NOMO-1 treated with DMSO at 0.1 percent for 48 hours (cell line): ENCODE results near the gene ABI3.

ENCODE experiments used
- DNase-seq: peaks from one replicate; lab custom pipeline; 2025; ENCODE audit not compliant: unreplicated experiment; lab: John Stamatoyannopoulos, UW

ABI3 gene

DNA sequence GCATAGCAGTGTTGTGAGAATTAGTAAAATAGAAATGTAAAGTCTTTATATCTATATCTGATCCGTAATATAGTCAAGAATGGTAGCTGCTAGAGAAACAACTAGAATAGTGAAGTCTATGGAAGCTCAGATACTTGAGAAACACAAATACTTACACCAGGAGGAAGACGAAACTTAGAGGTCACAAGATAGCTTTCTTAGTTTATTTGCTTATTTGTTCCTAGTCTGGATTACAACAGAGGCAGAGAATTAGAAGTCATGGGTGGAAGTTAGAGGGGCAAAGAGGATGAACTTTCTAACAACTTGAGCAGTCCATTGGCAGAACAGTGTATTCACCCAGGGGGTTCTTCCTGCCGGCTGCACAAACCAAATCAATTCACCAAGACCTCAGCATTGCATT, 14.0 kb upstream of the ABI3 start:
- no peak for DNase-seq

DNA sequence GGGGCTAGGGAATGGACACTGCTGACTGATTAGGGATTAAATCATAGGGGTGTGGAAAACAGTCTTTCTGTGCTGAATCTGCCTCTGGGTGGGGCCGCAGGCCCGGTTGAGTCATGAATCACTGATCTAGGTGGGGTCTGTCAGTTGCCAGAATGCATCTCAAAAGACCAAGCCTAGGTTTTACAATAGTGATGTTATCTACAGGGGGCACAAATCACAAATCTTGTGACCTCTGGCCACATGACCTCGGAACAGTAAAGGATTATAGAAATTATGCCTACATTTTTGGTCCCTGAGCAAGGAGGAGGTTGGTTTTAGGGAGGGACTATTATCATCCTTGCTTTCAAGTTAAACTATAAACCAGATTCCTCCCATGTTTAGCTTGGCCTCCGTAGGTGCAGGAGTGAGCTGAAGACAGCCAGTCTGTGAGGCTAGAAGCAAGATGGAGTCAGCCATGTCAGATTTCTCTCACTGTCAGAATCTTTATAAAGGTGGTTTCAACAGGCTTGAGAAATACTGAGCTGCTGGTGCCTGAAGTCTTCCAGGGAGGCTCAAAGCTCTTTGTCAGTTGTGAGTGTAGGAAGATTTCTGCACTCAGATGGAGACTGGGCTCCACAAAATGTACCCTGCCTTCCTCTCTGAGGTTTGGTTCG, 13.0 kb upstream of the ABI3 start:
- DNase-seq, result no peak

- DNase-seq, result no peak
These were observed 12.3 kb upstream of the ABI3 start for GRCh38 chr17:49198211-49198610.

DNA sequence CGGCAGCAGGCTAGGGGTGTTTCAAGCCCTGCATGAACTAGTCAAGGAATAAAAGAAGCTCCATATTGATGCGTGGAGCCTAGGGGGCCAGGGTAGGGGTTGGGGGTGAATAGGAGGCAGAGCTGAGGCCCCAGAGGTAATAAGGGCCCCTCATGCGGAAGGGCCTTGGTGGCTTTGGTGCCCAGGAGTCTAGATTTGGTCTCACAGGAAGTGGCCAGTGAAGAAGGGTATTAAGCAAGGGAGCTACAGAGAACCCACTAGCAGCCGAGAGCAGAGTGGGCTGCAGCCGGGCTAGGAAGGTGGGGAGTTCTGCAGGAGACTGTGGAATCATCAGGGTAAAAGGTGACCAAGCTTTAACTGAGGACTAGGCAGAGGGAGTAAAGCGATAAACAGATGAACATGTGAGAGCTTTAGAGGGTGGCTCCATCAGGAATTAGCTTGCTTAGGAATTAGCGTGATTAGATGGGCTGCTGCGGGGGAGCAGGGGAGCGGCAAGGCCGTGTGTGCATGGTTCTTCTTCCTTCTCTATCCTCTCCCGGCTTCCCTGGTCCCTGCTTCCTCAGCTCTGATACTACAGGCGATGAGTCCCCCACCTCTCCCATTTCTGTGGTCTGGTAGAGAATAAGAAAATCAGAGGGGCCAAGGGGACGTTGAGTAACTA, 10.0 kb upstream of the ABI3 start:
- DNase-seq, result no peak

GRCh38 chr17:49201481-49201927, 9.0 kb upstream of the ABI3 start:
- no peak for DNase-seq

GRCh38 chr17:49203796-49204195, 6.7 kb upstream of the ABI3 start:
- no peak for DNase-seq

DNA sequence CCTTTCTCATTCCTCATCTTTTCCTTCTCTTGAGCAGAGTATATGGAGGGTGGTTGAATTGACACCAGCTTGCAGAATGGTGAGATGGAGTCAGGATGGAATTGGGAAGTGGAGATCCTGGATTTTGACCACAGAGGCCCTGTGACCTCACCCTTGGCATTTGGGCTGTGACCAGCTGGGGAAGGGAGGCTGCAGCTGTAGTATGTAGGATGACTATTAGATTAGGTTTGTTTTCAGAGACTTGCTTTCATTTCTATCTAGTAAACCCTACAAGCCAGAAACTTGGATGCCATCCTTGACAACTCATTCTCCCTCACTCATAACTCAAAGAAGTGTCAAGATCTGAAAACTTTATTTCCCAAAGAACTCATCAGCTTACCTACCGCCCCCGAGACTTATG, 6.0 kb upstream of the ABI3 start:
- DNase-seq, result no peak

- DNase-seq, result no peak
These were observed 1.4 kb upstream of the ABI3 start for GRCh38 chr17:49209061-49209571.

GRCh38 chr17:49213399-49213798, 2.9 kb downstream of the ABI3 start:
- DNase-seq, result no peak

GRCh38 chr17:49213847-49214246, 3.3 kb downstream of the ABI3 start:
- no peak for DNase-seq

GRCh38 chr17:49214676-49215360, 4.3 kb downstream of the ABI3 start:
- DNase-seq, result no peak

GRCh38 chr17:49216482-49216881, 6.0 kb downstream of the ABI3 start:
- DNase-seq, result no peak

GRCh38 chr17:49216953-49217650, 6.6 kb downstream of the ABI3 start:
- no peak for DNase-seq

DNA sequence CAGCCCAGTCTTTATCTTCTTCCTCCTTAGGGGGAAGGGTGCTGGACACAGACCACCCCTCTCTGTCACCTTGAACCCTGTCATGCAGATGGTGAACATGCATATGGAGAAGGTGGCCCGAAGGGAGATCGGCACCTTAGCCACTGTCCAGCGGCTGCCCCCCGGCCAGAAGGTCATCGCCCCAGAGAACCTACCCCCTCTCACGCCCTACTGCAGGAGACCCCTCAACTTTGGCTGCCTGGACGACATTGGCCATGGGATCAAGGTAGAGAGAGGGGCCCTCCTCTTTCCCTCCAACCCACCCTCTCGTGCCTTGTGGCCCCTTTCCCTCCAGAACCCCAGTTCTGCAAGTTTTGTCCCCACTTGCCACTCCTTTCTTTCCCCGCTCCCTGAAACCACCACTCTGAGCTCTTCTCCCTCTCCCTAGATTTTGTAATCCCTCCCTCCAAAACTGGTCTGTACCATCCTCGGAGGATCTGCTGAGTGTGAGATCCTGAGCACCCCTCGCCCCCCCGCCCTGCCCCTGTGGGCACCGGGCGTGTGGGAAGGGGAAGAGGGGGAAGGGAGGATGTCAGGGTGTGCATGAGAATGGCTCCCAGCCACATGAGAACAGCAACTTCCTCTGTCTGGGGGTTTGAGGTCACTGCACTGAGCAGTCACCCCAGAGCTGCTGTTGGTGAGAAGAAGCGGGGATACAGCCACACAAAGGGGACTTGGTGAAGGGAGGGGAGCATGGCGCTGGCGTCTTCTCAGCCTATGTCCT, 7.3 kb downstream of the ABI3 start:
- peak; percentile 74 for DNase-seq

DNA sequence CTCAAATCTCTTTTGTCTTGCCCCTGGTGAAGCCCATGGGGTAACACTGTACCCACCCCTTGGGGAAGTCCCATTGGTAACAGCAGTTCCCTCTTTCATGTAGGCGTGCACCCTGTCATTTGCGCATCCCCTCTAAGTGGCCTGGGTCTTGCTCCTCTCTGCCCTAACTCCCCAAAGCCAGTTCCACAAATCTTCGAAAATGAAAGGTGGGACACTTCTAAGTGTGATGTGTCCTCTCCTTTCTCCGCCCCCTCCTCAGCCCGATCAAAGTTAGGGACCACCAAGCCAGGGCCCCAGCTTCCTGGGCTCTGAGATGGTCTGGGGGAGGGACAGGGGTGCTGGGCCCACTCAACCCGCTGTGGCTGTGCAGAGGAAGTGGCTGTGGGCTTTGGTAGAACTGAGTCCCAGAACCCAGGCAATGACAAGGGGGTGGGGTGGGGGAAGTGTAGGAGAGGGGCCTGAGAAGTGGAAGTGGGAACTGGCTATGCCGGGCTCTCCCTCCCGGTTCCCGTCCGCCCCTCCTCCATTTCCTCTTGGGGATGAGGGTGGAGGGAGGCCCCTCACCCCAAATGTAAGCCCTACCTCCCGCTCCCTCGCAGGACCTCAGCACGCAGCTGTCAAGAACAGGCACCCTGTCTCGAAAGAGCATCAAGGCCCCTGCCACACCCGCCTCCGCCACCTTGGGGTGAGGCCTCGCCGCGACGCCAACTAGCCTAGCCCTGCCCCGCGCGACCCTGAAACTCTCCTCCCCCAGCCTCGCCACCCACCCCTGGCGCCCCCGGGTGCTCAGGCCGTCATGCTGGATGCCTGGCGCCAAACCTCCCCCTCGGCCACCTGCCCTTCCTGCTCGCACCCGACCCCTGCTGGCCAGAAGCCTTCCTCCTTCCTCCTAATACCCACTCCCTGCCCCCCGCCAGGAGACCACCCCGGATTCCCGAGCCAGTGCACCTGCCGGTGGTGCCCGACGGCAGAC, 8.7 kb downstream of the ABI3 start:
- peak; percentile 30 for DNase-seq

GRCh38 chr17:49219987-49220386, 9.5 kb downstream of the ABI3 start:
- DNase-seq, result no peak

DNA sequence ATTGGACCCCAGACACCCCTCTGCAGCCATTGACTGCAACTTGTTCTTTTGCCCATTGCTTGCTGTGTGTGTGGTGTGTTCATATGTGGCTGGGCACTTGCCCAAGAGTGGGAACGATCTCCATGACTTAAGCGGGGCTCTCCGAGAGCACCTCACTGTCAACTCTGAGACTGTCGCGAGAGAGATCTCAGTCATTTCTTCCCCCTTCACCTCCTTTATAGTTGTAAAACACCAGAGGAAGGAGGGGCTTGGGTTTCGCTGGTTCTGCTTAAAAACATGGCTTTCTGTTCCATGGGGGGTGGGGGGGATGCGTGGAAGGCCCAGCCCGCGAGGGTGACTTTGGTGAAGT, 12.6 kb downstream of the ABI3 start:
- DNase-seq, result no peak

DNA sequence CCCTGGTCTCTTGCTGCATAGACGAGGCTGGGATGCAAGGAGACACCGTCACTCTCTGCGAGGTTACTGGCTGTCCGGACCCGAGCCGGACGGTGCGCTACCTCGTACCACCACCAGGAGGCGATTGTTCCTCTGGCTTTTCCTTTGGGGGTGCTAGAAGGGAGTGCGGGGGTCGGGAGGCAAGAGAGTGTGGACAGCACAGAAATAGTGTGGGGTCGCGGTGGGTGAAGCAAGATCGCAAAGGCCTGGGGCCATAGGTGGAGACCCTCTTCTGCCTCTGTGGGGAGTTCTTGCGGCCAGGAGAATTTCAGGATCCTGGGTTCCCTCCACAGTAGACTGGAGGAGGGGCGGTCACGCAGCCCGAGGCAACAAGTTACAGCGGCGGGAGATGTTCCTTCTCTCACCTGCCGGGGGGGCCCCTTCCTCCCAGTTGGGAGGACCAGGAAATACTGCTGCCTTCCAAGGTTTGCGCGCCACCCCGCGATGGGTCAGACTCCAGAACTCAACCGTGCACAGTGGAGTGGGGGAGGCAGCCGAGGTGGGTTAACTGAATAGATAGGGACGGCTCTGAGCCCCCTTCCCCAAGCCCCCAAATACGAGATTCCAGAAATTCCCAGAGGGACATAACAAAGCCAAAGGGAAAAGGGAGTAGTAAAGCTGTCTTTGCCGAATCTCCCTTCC, 13.2 kb downstream of the ABI3 start:
- DNase-seq, result no peak
